SK-N-SH treated with all-trans-retinoic acid at 6 μM for 48 hours (cell line): Measurements from ENCODE around the gene RAC2.

Experiments
- ATAC-seq: fragments of 200-7000 bp; cut with Tn5 transposase; 3 replicates; pipeline ENCODE4 v1.9.1; 2020; ENCODE audit warnings: mild to moderate bottlenecking, moderate library complexity
- ARNTL ChIP-seq: fragments of 450-650 bp; formaldehyde crosslinking; IDR thresholded peaks from 2 replicates; pipeline ENCODE4 v1.5.0; 2020; ENCODE audit warnings: low read depth, mild to moderate bottlenecking, moderate library complexity, borderline replicate concordance
- BACH2 ChIP-seq: fragments of 250-450 bp; sonication (Bioruptor Pico); IDR thresholded peaks from 2 replicates; pipeline ENCODE4 v1.9.0; 2021; ENCODE audit warnings: mild to moderate bottlenecking, borderline replicate concordance
- CREB5 ChIP-seq: fragments of 250-450 bp; sonication (Bioruptor Pico); IDR thresholded peaks from 2 replicates; pipeline ENCODE4 v1.5.1; 2020; ENCODE audit warnings: low read depth, mild to moderate bottlenecking, moderate library complexity
- CSDC2 ChIP-seq: fragments of 250-450 bp; sonication (Bioruptor Pico); IDR thresholded peaks from 2 replicates; pipeline ENCODE4 v1.5.0; 2020; ENCODE audit warnings: mild to moderate bottlenecking, moderate library complexity
- CSRNP3 ChIP-seq: fragments of 250-450 bp; sonication (Bioruptor Pico); IDR thresholded peaks from 2 replicates; pipeline ENCODE4 v1.5.1; 2021; ENCODE audit warnings: mild to moderate bottlenecking, moderate library complexity
- ESRRG ChIP-seq: fragments of 250-450 bp; sonication (Bioruptor Pico); IDR thresholded peaks from 2 replicates; pipeline ENCODE4 v1.6.1; 2021; ENCODE audit warnings: mild to moderate bottlenecking
- GLIS3 ChIP-seq: fragments of 250-450 bp; sonication (Bioruptor Pico); IDR thresholded peaks from 2 replicates; pipeline ENCODE4 v1.5.0; 2020; ENCODE audit warnings: mild to moderate bottlenecking, moderate library complexity
- ISL1 ChIP-seq: fragments of 250-450 bp; sonication (Bioruptor Pico); IDR thresholded peaks from 2 replicates; pipeline ENCODE4 v2.1.2; 2022; ENCODE audit warnings: mild to moderate bottlenecking, moderate library complexity
- OSR1 ChIP-seq: fragments of 250-450 bp; sonication (Bioruptor Pico); IDR thresholded peaks from 2 replicates; pipeline ENCODE4 v1.8.0; 2022; ENCODE audit warnings: moderate library complexity, mild to moderate bottlenecking, inconsistent platforms
- PATZ1 ChIP-seq: fragments of 250-450 bp; sonication (Bioruptor Pico); IDR thresholded peaks from 2 replicates; pipeline ENCODE4 v1.8.0; 2020; ENCODE audit warnings: mild to moderate bottlenecking, moderate library complexity, borderline replicate concordance
- POU6F1 ChIP-seq: fragments of 250-450 bp; sonication (Bioruptor Pico); IDR thresholded peaks from 2 replicates; pipeline ENCODE4 v1.8.0; 2021; ENCODE audit warnings: low read depth, mild to moderate bottlenecking, moderate library complexity, borderline replicate concordance
- PPARA ChIP-seq: fragments of 250-450 bp; sonication (Bioruptor Pico); IDR thresholded peaks from 2 replicates; pipeline ENCODE4 v1.5.0; 2020; ENCODE audit warnings: mild to moderate bottlenecking, borderline replicate concordance
- RARB ChIP-seq: fragments of 250-450 bp; sonication (Bioruptor Pico); IDR thresholded peaks from 2 replicates; pipeline ENCODE4 v1.8.0; 2021; ENCODE audit warnings: mild to moderate bottlenecking, moderate library complexity
- SNAI2 ChIP-seq: fragments of 250-450 bp; sonication (Bioruptor Pico); IDR thresholded peaks from 2 replicates; pipeline ENCODE4 v1.5.0; 2020; ENCODE audit warnings: mild to moderate bottlenecking, moderate library complexity
- TCF4 ChIP-seq: fragments of 250-450 bp; sonication (Bioruptor Pico); IDR thresholded peaks from 2 replicates; pipeline ENCODE4 v1.8.0; 2021; ENCODE audit warnings: mild to moderate bottlenecking, moderate library complexity, borderline replicate concordance
- TOX ChIP-seq: fragments of 250-450 bp; sonication (Bioruptor Pico); IDR thresholded peaks from 2 replicates; pipeline ENCODE4 v1.8.0; 2021; ENCODE audit warnings: mild to moderate bottlenecking, moderate library complexity, borderline replicate concordance
- TSHZ2 ChIP-seq: fragments of 250-450 bp; sonication (Bioruptor Pico); IDR thresholded peaks from 2 replicates; pipeline ENCODE4 v1.5.0; 2020; ENCODE audit warnings: mild to moderate bottlenecking, moderate library complexity
- ZC3H10 ChIP-seq: fragments of 250-450 bp; sonication (Bioruptor Pico); IDR thresholded peaks from 2 replicates; pipeline ENCODE4 v1.5.1; 2021; ENCODE audit warnings: mild to moderate bottlenecking, moderate library complexity
- ZFP3 ChIP-seq: fragments of 250-450 bp; sonication (Bioruptor Pico); IDR thresholded peaks from 2 replicates; pipeline ENCODE4 v1.5.0; 2020; ENCODE audit warnings: mild to moderate bottlenecking, moderate library complexity
- ZFP30 ChIP-seq: fragments of 450-650 bp; formaldehyde crosslinking; IDR thresholded peaks from 2 replicates; pipeline ENCODE4 v1.5.0; 2022; ENCODE audit warnings: mild to moderate bottlenecking, moderate library complexity
- ZNF70 ChIP-seq: fragments of 450-650 bp; formaldehyde crosslinking; IDR thresholded peaks from 2 replicates; pipeline ENCODE4 v1.5.0; 2020; ENCODE audit warnings: mild to moderate bottlenecking, moderate library complexity
- ZNF8 ChIP-seq: fragments of 450-650 bp; formaldehyde crosslinking; IDR thresholded peaks from 2 replicates; pipeline ENCODE4 v1.5.0; 2020; ENCODE audit warnings: mild to moderate bottlenecking, moderate library complexity

RAC2 gene

GRCh38 chr22:37178350-37179125 lies 65.5 kb downstream of the RAC2 start:
- no peak for TF ChIP-seq OSR1 (CRISPR knock-in tag)
- no peak for TF ChIP-seq ZC3H10 (CRISPR knock-in tag)
- no peak for TF ChIP-seq ZFP30 (CRISPR knock-in tag)
- no peak for TF ChIP-seq TSHZ2 (CRISPR knock-in tag)
- TF ChIP-seq GLIS3 = no peak
- no peak for TF ChIP-seq ZNF70 (CRISPR knock-in tag)
- no peak for TF ChIP-seq TOX
- TF ChIP-seq PPARA (CRISPR knock-in tag) = no peak
- no peak for TF ChIP-seq ZFP3 (CRISPR knock-in tag)
- no peak for TF ChIP-seq ARNTL (CRISPR knock-in tag)
- TF ChIP-seq POU6F1 (CRISPR knock-in tag) = no peak
- no peak for TF ChIP-seq PATZ1 (CRISPR knock-in tag)
- no peak for TF ChIP-seq ESRRG (CRISPR knock-in tag)
- TF ChIP-seq SNAI2 (CRISPR knock-in tag) = no peak
- TF ChIP-seq BACH2 (CRISPR knock-in tag) = no peak
- no peak for TF ChIP-seq TCF4 (CRISPR knock-in tag)
- TF ChIP-seq CSRNP3 (CRISPR knock-in tag) = no peak
- TF ChIP-seq ZNF8 (CRISPR knock-in tag) = no peak
- no peak for TF ChIP-seq CSDC2 (CRISPR knock-in tag)
- TF ChIP-seq RARB (CRISPR knock-in tag) = no peak
- TF ChIP-seq, all 23 proteins: peak for 0
- ATAC-seq = no peak

- TF ChIP-seq ZFP3 (CRISPR knock-in tag) (peak; percentile 98), BACH2 (CRISPR knock-in tag) (no peak)
- no peak for ATAC-seq
Observed at GRCh38 chr22:37177755-37178154, 66.3 kb downstream of the RAC2 start.

- no peak for ATAC-seq
- TF ChIP-seq CSDC2 (CRISPR knock-in tag) = no peak
- TF ChIP-seq RARB (CRISPR knock-in tag) = no peak
- no peak for TF ChIP-seq BACH2 (CRISPR knock-in tag)
- no peak for TF ChIP-seq ZFP3 (CRISPR knock-in tag)
- TF ChIP-seq ARNTL (CRISPR knock-in tag) = no peak
- TF ChIP-seq CREB5 = no peak
- TF ChIP-seq PATZ1 (CRISPR knock-in tag) = no peak
- TF ChIP-seq ZC3H10 (CRISPR knock-in tag) = no peak
- TF ChIP-seq PPARA (CRISPR knock-in tag) = no peak
- no peak for TF ChIP-seq TOX
- TF ChIP-seq GLIS3 = no peak
- no peak for TF ChIP-seq ISL1
Observed at GRCh38 chr22:37177221-37177620, 66.8 kb downstream of the RAC2 start.
